ENCODE measurements around the gene CRACR2A.

DNA sequence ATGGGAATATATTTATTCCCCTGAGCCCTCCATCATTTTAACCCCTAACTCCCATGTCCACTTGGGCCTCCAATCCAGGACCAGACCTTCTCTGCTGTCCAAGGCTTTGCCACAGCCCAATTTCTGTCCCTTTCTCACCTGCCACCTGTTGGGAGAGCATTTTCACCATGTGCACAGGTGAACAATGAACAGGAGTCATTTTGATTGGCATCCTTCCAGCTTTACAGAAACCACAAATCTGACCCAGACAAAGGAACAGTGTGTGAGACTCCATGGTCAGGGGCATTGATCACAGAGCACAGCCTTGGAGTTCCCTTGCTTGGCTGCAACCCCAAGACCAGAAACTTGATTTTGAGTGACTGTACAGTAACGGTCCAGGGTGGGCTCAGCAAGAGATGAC lies 91.9 kb downstream of the CRACR2A start:
- TF ChIP-seq SUZ12 (IDR thresholded peaks at IDR 0.05) (no peak), HDGF (IDR thresholded peaks at IDR 0.05; ENCODE audit: borderline replicate concordance) (no peak), LEF1 (IDR thresholded peaks at IDR 0.05; ENCODE audit: borderline replicate concordance) (no peak)

All from HEK293T (cell line).